HepG2 (cell line): ENCODE results near the gene HIPK2. TPM values are rescaled to one million over a fixed set of nuclear protein-coding genes. Genes with fewer than 3 reads are reported as not detected.

Experiments used
- ATAC-seq: fragments of 200-7000 bp; cut with Tn5 transposase; 3 replicates; pipeline ENCODE4 v1.9.1; 2020; ENCODE audit warnings: mild to moderate bottlenecking, moderate library complexity
- BruUV-seq: library from RNA; stranded (reverse); fragments of 400-500 nt; replicated peaks from 2 replicates; lab custom pipeline; 2021; lab: Mats Ljungman, UMichigan
- CTCF ChIA-PET: fragments of 300-600 bp; formaldehyde crosslinking; extraction: SDS; loops from one replicate; lab custom pipeline; 2021; ENCODE audit warnings: low total read pairs, inconsistent platforms, low intra/inter-chr PET ratio; lab: Yijun Ruan, JAX
- POLR2A ChIA-PET: fragments of 350-600 bp; sonication (Branson Sonifier 250); formaldehyde crosslinking; loops from one replicate; lab custom pipeline; 2020; ENCODE audit warnings: antibody characterized with exemption, inconsistent platforms; lab: Yijun Ruan, JAX
- DNase-seq: peaks from one replicate; pipeline ENCODE4 v3.0.0-alpha.2; 2015; ENCODE audit warnings: low spot score
- FAIRE-seq: peaks from 3 replicates; lab custom pipeline; 2011; peaks lifted over from hg19 to GRCh38; lab: Jason Lieb, UNC
- H2AFZ ChIP-seq: one replicate; pipeline ENCODE4 v1.6.1; 2011; ENCODE audit warnings: low read length, inconsistent platforms
- H3K27ac ChIP-seq: fragments of 300-600 bp; 3 replicates; pipeline ENCODE4 v1.8.0; 2011; ENCODE audit warnings: mixed run types, mild to moderate bottlenecking, mixed read lengths, low read length, inconsistent platforms; ENCODE audit not compliant: insufficient read depth; ENCODE audit errors: extremely low read length
- H3K27me3 ChIP-seq, 2 experiments: fragments of 200-600 bp in 1 of 2; 2 replicates in 1 of 2; 3 replicates in 1 of 2; pipeline versions ENCODE4 v1.6.0 to v1.8.0; 2011; ENCODE audit warnings: low read length in 2 of 2, mild to moderate bottlenecking in 2 of 2, moderate library complexity in 2 of 2, inconsistent platforms in 1 of 2; ENCODE audit not compliant: insufficient read depth in 2 of 2, control insufficient read depth in 1 of 2
- H3K36me3 ChIP-seq, 2 experiments: fragments of 200-600 bp in 1 of 2; replicated peaks in 1 of 2; 2 replicates in 1 of 2; 3 replicates in 1 of 2; pipeline versions ENCODE4 v1.5.1 to v1.8.0; 2011; ENCODE audit warnings: low read length in 2 of 2, inconsistent platforms in 1 of 2; ENCODE audit not compliant: insufficient read depth in 2 of 2, control insufficient read depth in 1 of 2
- H3K4me1 ChIP-seq: 2 replicates; pipeline ENCODE4 v1.5.1; 2012; ENCODE audit warnings: low read length, inconsistent platforms; ENCODE audit not compliant: insufficient read depth
- H3K4me2 ChIP-seq: 2 replicates; pipeline ENCODE4 v1.6.0; 2011; ENCODE audit warnings: low read depth, low read length, inconsistent platforms
- H3K4me3 ChIP-seq, 3 experiments: fragments of 200-600 bp in 1 of 3; sonication (generic), shearing (Covaris generic) in 1 of 3; replicated peaks in 1 of 3; 2 replicates each; pipeline ENCODE4 v1.5.1; 2011 to 2016; ENCODE audit warnings: low read length in 3 of 3, inconsistent platforms in 2 of 3, low read depth in 2 of 3, mild to moderate bottlenecking in 2 of 3, control low read depth in 1 of 3, mixed read lengths in 1 of 3; ENCODE audit not compliant: insufficient read depth in 1 of 3
- H3K79me2 ChIP-seq: one replicate; pipeline ENCODE4 v1.6.1; 2011; ENCODE audit warnings: low read length, inconsistent platforms; ENCODE audit not compliant: insufficient read depth
- H3K9ac ChIP-seq: 2 replicates; pipeline ENCODE4 v1.6.0; 2011; ENCODE audit warnings: mild to moderate bottlenecking, low read depth, low read length, inconsistent platforms; ENCODE audit not compliant: insufficient read depth
- H3K9me3 ChIP-seq: 2 replicates; pipeline ENCODE4 v1.5.1; 2012; ENCODE audit warnings: mild to moderate bottlenecking, low read length
- H4K20me1 ChIP-seq: 2 replicates; pipeline ENCODE4 v1.6.0; 2011; ENCODE audit warnings: inconsistent platforms, mild to moderate bottlenecking, low read length, moderate library complexity; ENCODE audit not compliant: insufficient read depth
- ARID4A ChIP-seq: sonication (generic); formaldehyde crosslinking; IDR thresholded peaks from 2 replicates; pipeline ENCODE4 v1.5.0; 2020; ENCODE audit warnings: mild to moderate bottlenecking, missing genetic modification reagents, borderline replicate concordance
- GRHL1 ChIP-seq: sonication (generic); formaldehyde crosslinking; conservative IDR thresholded peaks from 2 replicates; pipeline ENCODE4 v1.8.0; 2022; ENCODE audit warnings: missing genetic modification reagents
- HDAC2 ChIP-seq: sonication (generic); formaldehyde crosslinking; IDR thresholded peaks from 2 replicates; pipeline ENCODE4 v1.4.0; 2020; ENCODE audit warnings: missing genetic modification reagents
- KDM3A ChIP-seq: IDR thresholded peaks from 2 replicates; pipeline ENCODE4 v1.6.1; 2018; ENCODE audit warnings: low read depth, missing compliant biosample characterization
- PLSCR1 ChIP-seq: sonication (generic); formaldehyde crosslinking; IDR thresholded peaks from 2 replicates; pipeline ENCODE4 v1.5.0; 2020; ENCODE audit warnings: missing genetic modification reagents, mild to moderate bottlenecking, borderline replicate concordance
- RBFOX2 ChIP-seq: fragments of 200-400 bp; formaldehyde crosslinking; IDR thresholded peaks from 2 replicates; pipeline ENCODE4 v1.6.1; 2017; ENCODE audit warnings: low read depth, mild to moderate bottlenecking, low read length
- SAP130 ChIP-seq: IDR thresholded peaks from 2 replicates; pipeline ENCODE4 v1.6.1; 2016; ENCODE audit warnings: low read depth
- TCF7 ChIP-seq: sonication (generic); IDR thresholded peaks from 2 replicates; pipeline ENCODE4 v1.6.1; 2016; ENCODE audit warnings: antibody characterized with exemption, low read depth
- ZNF10 ChIP-seq: sonication (generic); formaldehyde crosslinking; IDR thresholded peaks from 2 replicates; pipeline ENCODE4 v1.4.0; 2020; ENCODE audit warnings: mild to moderate bottlenecking, low read depth, missing genetic modification reagents, borderline replicate concordance
- ZNF274 ChIP-seq: sonication (generic); formaldehyde crosslinking; IDR thresholded peaks from 2 replicates; pipeline ENCODE4 v1.5.1; 2020; ENCODE audit warnings: mild to moderate bottlenecking, missing genetic modification reagents
- ZNF3 ChIP-seq: IDR thresholded peaks from 2 replicates; pipeline ENCODE4 v1.7.0; 2017; ENCODE audit warnings: inconsistent platforms
- ZNF784 ChIP-seq: sonication (generic); formaldehyde crosslinking; IDR thresholded peaks from 2 replicates; pipeline ENCODE4 v1.5.1; 2020; ENCODE audit warnings: missing genetic modification reagents, mild to moderate bottlenecking, borderline replicate concordance
- ZUFSP ChIP-seq: sonication (generic); formaldehyde crosslinking; IDR thresholded peaks from 2 replicates; pipeline ENCODE4 v1.9.0; 2021; ENCODE audit warnings: missing genetic modification reagents, mild to moderate bottlenecking, borderline replicate concordance
- WGBS: methylation state at CpG from one replicate; pipeline ENCODE4 v1.1.6; 2017; ENCODE audit warnings: low lambda C conversion rate; 5-methylcytosine and 5-hydroxymethylcytosine counted together
- in situ Hi-C: cut with HindIII; loops from 2 replicates; pipeline ENCODE4 v1.10.0; 2017; ENCODE audit warnings: low pct_unique_long_range_greater_than_20kb; ENCODE audit not compliant: extremely low pct_ligation_motif_present
- intact Hi-C: fragments of 100-400 bp; cut with micrococcal nuclease; formaldehyde crosslinking; loops from one replicate; pipeline ENCODE4 v1.10.0; 2022; ENCODE audit not compliant: unreplicated experiment
- polyA plus RNA-seq, 8 experiments: library from polyadenylated mRNA; depleted of rRNA in 3 of 8; stranded (reverse) in 7 of 8; unstranded in 1 of 8; fragments of >200 nt; fragmentation: Illumina TruSeq in 4 of 8; extraction: Trizol in 4 of 8; gene quantifications; 2 replicates each; pipeline versions ENCODE4 v1.2.1 to v1.2.3, GENCODE V29; 2011 to 2016; ENCODE audit warnings: low read depth in 4 of 8, missing spikeins in 1 of 8, mixed read lengths in 1 of 8; ENCODE audit not compliant: insufficient read depth in 1 of 8
- total RNA-seq, 5 experiments: library from RNA; depleted of rRNA; stranded (reverse); fragments of >200 nt; fragmentation: Illumina TruSeq; extraction: Trizol; gene quantifications; 2 replicates each; pipeline ENCODE4 v1.2.3, GENCODE V29; 2016; ENCODE audit warnings: low read depth in 1 of 5

HIPK2 gene
- total and polyA plus RNA-seq, 2 of the 13 experiments (the other 11 are each of a cell fraction or from before 2014, with no cell fraction given) = 14.4 to 20.2 TPM

GRCh38 chr7:139733751-139734150 is 44.0 kb downstream of the HIPK2 start:
- FAIRE-seq (no peak), DNase-seq (no peak), ATAC-seq (no peak)
- Histone ChIP-seq H2AFZ (no peak overlapping the region), H3K9ac (no peak overlapping the region), H3K9me3 (no peaks in the 10 kb centered on the region), H3K27ac (no peak overlapping the region), H3K36me3 (peaks cover 5 to 27% of the 10 kb centered on the region in 2 experiments; a peak in 4 of 5 replicates), H3K4me1 (peaks cover 67% of the 10 kb centered on the region), H3K4me2 (no peak overlapping the region), H3K27me3 (no peaks in the 10 kb centered on the region), H3K79me2 (peaks cover 87% of the 10 kb centered on the region), H4K20me1 (peaks cover 14% of the 10 kb centered on the region)
- no TSS peak for BruUV-seq
- intact Hi-C loops (no loop called here), in situ Hi-C loops (no loop called here)
- 93% methylated on average over 7 of the region's 7 CpGs for WGBS
- ChIA-PET CTCF (no interaction called here), POLR2A (no interaction called here)
- no peak for TF ChIP-seq ZNF3 (CRISPR knock-in tag)
- no peak for TF ChIP-seq ZNF274 (CRISPR knock-in tag)
- TF ChIP-seq SAP130 (CRISPR knock-in tag) = no peak
- no peak for TF ChIP-seq KDM3A (CRISPR knock-in tag)
- no peak for TF ChIP-seq ZUFSP (CRISPR knock-in tag)
- TF ChIP-seq GRHL1 = no peak
- no peak for TF ChIP-seq ZNF10
- TF ChIP-seq ARID4A (CRISPR knock-in tag) = no peak
- TF ChIP-seq PLSCR1 (CRISPR knock-in tag) = no peak
- no peak for TF ChIP-seq TCF7
- TF ChIP-seq RBFOX2 = no peak
- no peak for TF ChIP-seq ZNF784 (CRISPR knock-in tag)
- TF ChIP-seq HDAC2 (CRISPR knock-in tag) = no peak
- TF ChIP-seq, all 625 proteins: peak for 0
- H3K4me3 ChIP-seq = no peak overlapping the region
